Ovary (tissue), 3 donors: Measurements from ENCODE around the gene PLEKHN1.

Experiments used
- CTCF ChIP-seq, 3 donors: fragments of 450-650 bp in 2 of 3; fragments of 200-600 bp in 1 of 3; IDR thresholded peaks; one replicate each; pipeline versions ENCODE4 v1.5.1 to v1.8.0; 2016 to 2022; ENCODE audit warnings: antibody characterized with exemption in 3 of 3, mild to moderate bottlenecking in 1 of 3
- EP300 ChIP-seq: sonication (generic); formaldehyde crosslinking; IDR thresholded peaks from one replicate; pipeline ENCODE4 v1.6.1; 2017; ENCODE audit warnings: antibody characterized with exemption
- donor health status: DM: no; HTN: no; CAD: no.

GRCh38 chr1:979744-980072 lies 13.4 kb downstream of the PLEKHN1 start:
- TF ChIP-seq CTCF (IDR thresholded peaks at IDR 0.05): no peak
- no peak for TF ChIP-seq EP300
